K562 (cell line): ENCODE data around the gene HNRNPLL. TPM values are rescaled to one million over a fixed set of nuclear protein-coding genes. Genes with fewer than 3 reads are reported as not detected.

Experiments
- ARHGAP35 ChIP-seq: fragments of 450-650 bp; IDR thresholded peaks from 2 replicates; pipeline ENCODE4 v1.6.1; 2018; ENCODE audit not compliant: partially characterized antibody
- DDX20 ChIP-seq: fragments of 450-650 bp; IDR thresholded peaks from 2 replicates; pipeline ENCODE4 v1.6.1; 2016; ENCODE audit warnings: missing genetic modification characterization, low read depth, mild to moderate bottlenecking, missing compliant biosample characterization, moderate library complexity
- ELF4 ChIP-seq: fragments of 450-650 bp; formaldehyde crosslinking; IDR thresholded peaks from 2 replicates; pipeline ENCODE4 v1.4.0; 2022; ENCODE audit warnings: missing genetic modification characterization
- FIP1L1 ChIP-seq: fragments of 200-400 bp; formaldehyde crosslinking; IDR thresholded peaks from 2 replicates; pipeline ENCODE4 v1.6.1; 2018; ENCODE audit warnings: mild to moderate bottlenecking, low read depth, low read length; ENCODE audit not compliant: poor library complexity, severe bottlenecking
- KAT7 ChIP-seq: sonication (generic); formaldehyde crosslinking; IDR thresholded peaks from 2 replicates; pipeline ENCODE4 v1.8.0; 2022; ENCODE audit warnings: missing genetic modification reagents, mild to moderate bottlenecking, borderline replicate concordance
- KDM4B ChIP-seq, 2 experiments: fragments of 450-650 bp in 1 of 2; sonication (generic) in 1 of 2; IDR thresholded peaks; 2 replicates each; pipeline ENCODE4 v1.6.1; 2016 to 2017; ENCODE audit warnings: borderline replicate concordance in 2 of 2, antibody characterized with exemption in 1 of 2, low read depth in 1 of 2, mild to moderate bottlenecking in 1 of 2
- MYNN ChIP-seq, 2 experiments: sonication (generic); formaldehyde crosslinking in 1 of 2; IDR thresholded peaks; 2 replicates each; pipeline versions ENCODE4 v1.5.0 to v1.6.1; 2016 to 2020; ENCODE audit warnings: antibody characterized with exemption in 1 of 2, missing genetic modification reagents in 1 of 2
- NONO ChIP-seq, 2 experiments: fragments of 200-400 bp in 1 of 2; fragments of 450-650 bp in 1 of 2; formaldehyde crosslinking in 1 of 2; IDR thresholded peaks; 2 replicates each; pipeline ENCODE4 v1.6.1; 2017; ENCODE audit warnings: low read depth in 2 of 2, mild to moderate bottlenecking in 2 of 2, moderate library complexity in 2 of 2, low read length in 1 of 2
- SMAD1 ChIP-seq: fragments of 150-350 bp; IDR thresholded peaks from 2 replicates; pipeline ENCODE4 v1.6.1; 2014; ENCODE audit warnings: low read length, low read depth; ENCODE audit not compliant: partially characterized antibody
- SUPT5H ChIP-seq: fragments of 450-650 bp; IDR thresholded peaks from 2 replicates; pipeline ENCODE4 v1.6.1; 2016
- ZNF780A ChIP-seq: fragments of 250-450 bp; sonication (Bioruptor Pico); IDR thresholded peaks from 2 replicates; pipeline ENCODE4 v1.5.0; 2021; ENCODE audit warnings: mild to moderate bottlenecking
- polyA plus RNA-seq, 8 experiments: library from polyadenylated mRNA; depleted of rRNA in 4 of 8; stranded (reverse) in 5 of 8; unstranded in 3 of 8; fragments of >200 nt; fragmentation: Nextera tagmentation in 2 of 8; fragmentation: Illumina TruSeq in 1 of 8; extraction: Ambion mirVana in 2 of 8; extraction: Trizol in 1 of 8; gene quantifications; 2 replicates each; pipeline versions ENCODE4 v1.2.1 to v1.2.3, GENCODE V29; 2011 to 2014; ENCODE audit warnings: inconsistent platforms in 1 of 8, missing spikeins in 1 of 8
- total RNA-seq, 7 experiments: library from RNA; depleted of rRNA in 6 of 7; stranded (reverse); fragments of >200 nt in 6 of 7; fragmentation: Illumina TruSeq in 2 of 7; extraction: Trizol in 2 of 7; gene quantifications; 2 replicates each; pipeline versions ENCODE4 v1.2.1 to v1.2.3, GENCODE V29; 2011 to 2021; ENCODE audit warnings: low replicate concordance in 1 of 7
- TF ChIP-seq, protein P1 (sequence below): fragments of 450-650 bp; formaldehyde crosslinking; IDR thresholded peaks from 2 replicates; pipeline ENCODE4 v1.4.0; 2020; ENCODE audit warnings: mild to moderate bottlenecking, moderate library complexity
- TF ChIP-seq, protein P2 (sequence below): sonication (generic); formaldehyde crosslinking; IDR thresholded peaks from 2 replicates; pipeline ENCODE4 v1.8.0; 2023; ENCODE audit warnings: mild to moderate bottlenecking, missing genetic modification reagents
- TF ChIP-seq, protein P3 (sequence below): IDR thresholded peaks from 2 replicates; pipeline ENCODE4 v1.6.1; 2011; ENCODE audit not compliant: insufficient read length; ENCODE audit errors: extremely low read depth

HNRNPLL gene
- total and polyA plus RNA-seq, 9 of the 15 experiments (the other 6 are each of a cell fraction or from before 2014, with no cell fraction given) = 19.8 to 135 (median 57.8) TPM

DNA sequence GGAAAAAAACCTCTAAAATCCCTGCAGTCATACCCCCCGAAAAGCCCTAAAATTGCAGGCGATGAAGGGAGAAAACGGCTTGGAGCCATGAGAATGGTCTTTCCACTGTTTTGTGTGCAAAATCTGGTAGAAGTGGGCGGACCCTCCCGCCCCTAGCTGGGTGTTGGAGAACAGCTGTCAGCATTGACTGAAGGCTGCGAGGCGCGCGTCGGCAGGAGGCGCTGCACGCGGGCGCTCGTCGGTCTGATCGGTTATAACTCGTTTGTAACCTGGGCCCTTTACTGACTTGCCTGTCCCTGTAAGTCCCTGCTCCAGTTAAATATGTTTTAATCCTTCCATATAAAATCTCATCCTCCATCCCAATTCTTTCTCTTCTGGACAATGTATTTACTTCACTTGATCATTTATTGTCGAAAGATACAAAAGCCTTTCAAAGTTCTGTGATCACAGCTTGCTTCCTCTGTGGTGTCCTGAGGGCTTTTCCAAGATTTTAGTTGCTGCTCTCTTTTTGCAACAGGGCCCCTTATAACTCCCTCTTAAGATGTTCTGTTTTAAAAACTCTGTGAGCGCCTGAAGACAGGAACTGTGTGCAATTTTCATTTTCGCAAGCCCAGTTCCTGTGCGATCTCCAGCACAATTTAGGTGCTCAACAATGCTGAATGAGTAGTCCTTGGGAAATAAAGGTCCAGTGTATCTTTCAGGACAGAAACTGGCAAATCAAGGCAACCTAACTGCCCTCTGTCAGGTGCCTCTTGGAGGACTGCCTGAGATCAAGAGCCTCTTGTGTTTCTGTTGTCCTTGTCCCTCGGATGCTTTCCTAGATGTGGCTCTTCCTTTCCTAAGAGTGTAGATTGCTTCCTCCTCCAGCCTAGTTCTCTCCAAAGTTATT lies 918 bp upstream of the HNRNPLL start (continued):
- TF ChIP-seq, protein P1, sequence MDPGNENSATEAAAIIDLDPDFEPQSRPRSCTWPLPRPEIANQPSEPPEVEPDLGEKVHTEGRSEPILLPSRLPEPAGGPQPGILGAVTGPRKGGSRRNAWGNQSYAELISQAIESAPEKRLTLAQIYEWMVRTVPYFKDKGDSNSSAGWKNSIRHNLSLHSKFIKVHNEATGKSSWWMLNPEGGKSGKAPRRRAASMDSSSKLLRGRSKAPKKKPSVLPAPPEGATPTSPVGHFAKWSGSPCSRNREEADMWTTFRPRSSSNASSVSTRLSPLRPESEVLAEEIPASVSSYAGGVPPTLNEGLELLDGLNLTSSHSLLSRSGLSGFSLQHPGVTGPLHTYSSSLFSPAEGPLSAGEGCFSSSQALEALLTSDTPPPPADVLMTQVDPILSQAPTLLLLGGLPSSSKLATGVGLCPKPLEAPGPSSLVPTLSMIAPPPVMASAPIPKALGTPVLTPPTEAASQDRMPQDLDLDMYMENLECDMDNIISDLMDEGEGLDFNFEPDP (CRISPR knock-in tag) = no peak
- 0 out of 2 replicates have a peak, but pooled peaks have one; percentile 17 for TF ChIP-seq KAT7 (CRISPR knock-in tag)
- TF ChIP-seq MYNN (IDR thresholded peaks at IDR 0.05) = no peak; the same call in 1 of the 2 replicates
- TF ChIP-seq MYNN (CRISPR knock-in tag; IDR thresholded peaks at IDR 0.05) = no peak
- no peak for TF ChIP-seq SUPT5H
- no peak for TF ChIP-seq FIP1L1
- TF ChIP-seq KDM4B (IDR thresholded peaks at IDR 0.05; ENCODE audit: borderline replicate concordance in 2 of 2, low read depth in 1 of 2) = no peak
- no peak for TF ChIP-seq DDX20 (tag)
- TF ChIP-seq SMAD1 = no peak
- no peak for TF ChIP-seq ELF4 (CRISPR knock-in tag)
- TF ChIP-seq, protein P2, sequence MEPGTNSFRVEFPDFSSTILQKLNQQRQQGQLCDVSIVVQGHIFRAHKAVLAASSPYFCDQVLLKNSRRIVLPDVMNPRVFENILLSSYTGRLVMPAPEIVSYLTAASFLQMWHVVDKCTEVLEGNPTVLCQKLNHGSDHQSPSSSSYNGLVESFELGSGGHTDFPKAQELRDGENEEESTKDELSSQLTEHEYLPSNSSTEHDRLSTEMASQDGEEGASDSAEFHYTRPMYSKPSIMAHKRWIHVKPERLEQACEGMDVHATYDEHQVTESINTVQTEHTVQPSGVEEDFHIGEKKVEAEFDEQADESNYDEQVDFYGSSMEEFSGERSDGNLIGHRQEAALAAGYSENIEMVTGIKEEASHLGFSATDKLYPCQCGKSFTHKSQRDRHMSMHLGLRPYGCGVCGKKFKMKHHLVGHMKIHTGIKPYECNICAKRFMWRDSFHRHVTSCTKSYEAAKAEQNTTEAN (CRISPR knock-in tag) = no peak
- no peak for TF ChIP-seq ZNF780A (CRISPR knock-in tag)
- TF ChIP-seq ARHGAP35 = no peak
- TF ChIP-seq NONO (IDR thresholded peaks at IDR 0.05; ENCODE audit: low read depth in 2 of 2, low read length in 1 of 2) = no peak
- TF ChIP-seq, protein P3, sequence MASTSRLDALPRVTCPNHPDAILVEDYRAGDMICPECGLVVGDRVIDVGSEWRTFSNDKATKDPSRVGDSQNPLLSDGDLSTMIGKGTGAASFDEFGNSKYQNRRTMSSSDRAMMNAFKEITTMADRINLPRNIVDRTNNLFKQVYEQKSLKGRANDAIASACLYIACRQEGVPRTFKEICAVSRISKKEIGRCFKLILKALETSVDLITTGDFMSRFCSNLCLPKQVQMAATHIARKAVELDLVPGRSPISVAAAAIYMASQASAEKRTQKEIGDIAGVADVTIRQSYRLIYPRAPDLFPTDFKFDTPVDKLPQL = no peak
- TF ChIP-seq, all 486 proteins: peak for 99
